A549 (cell line): Measurements from ENCODE around the gene ANKRD62.

ENCODE experiments used
- HEYL ChIP-seq: fragments of 250-450 bp; sonication (Bioruptor Pico); IDR thresholded peaks from 2 replicates; pipeline ENCODE4 v1.8.0; 2021; ENCODE audit warnings: mild to moderate bottlenecking, moderate library complexity
- POLR2A ChIP-seq: IDR thresholded peaks from 2 replicates; pipeline ENCODE4 v1.6.1; 2012; ENCODE audit warnings: mild to moderate bottlenecking, low read length

DNA sequence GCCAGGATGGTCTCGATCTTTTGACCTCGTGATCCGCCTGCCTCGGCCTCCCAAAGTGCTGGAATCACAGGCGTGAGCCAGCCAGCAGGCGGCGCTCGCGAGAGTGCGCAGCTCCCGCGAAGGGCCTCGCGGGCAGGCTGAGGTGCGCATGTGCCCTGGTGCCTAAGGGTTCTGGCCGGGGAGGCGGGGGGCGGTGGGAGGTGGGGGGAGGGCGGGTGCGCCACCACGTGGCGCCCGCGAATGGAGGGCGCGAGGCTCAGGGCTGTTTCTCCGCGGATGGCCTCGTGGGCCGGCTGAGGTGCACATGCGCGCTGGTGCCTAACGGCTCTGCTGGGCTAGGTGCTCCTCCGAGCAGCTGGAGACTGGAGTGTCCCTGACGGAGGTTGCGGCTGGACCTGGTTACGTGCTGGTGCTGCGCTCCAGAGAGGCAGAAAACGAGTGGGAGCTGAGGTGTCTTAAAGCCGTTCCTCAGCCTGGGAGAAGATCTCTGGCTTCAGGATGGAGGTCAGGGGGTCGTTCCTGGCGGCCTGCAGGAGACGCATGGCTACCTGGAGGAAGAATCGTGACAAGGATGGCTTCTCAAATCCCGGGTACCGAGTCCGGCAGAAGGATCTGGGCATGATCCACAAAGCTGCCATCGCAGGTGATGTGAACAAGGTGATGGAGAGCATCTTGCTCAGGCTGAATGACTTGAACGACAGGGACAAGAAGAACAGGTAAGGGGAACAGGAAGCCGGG, at the start of gene ANKRD62:
- TF ChIP-seq POLR2A (no peak), HEYL (CRISPR knock-in tag) (no peak)
